ENCODE data around the gene SCUBE3.

The SCUBE3 gene

DNA sequence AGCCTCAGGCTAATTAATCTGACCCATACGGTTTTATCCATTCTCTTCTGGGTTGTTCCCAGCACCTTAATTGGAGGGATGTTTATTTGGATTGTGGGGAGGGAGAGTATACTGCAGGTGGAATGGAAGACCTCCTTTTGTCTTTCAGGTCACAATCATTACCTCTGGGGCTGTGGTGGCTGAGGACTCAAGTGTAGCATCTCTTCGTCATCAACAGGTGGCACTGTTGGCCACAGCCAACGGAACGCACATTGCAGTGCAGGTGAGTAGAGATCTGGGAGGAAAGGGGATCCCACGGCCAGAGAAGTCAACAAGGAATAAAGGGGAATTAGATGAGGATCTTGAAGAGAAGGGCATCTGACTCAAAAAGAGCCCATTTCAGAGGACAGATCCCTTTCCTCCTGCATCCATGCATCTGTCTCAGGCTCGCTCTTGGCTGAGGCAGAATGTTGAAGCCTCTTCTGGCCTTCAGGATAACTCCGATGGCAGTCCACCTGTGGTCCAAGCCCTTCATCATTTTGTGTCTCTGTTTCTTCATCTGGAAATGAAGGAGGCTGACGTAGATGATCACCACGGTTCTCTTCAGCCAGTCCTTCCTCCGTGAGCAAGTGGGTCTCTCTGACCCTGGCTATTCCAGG, 80.7 kb downstream of the SCUBE3 start:
- H3K36me3 ChIP-seq (ENCODE audit: insufficient read depth, low read length): no peaks in the 10 kb centered on the region; the same call in 1 of the 2 replicates
- peaks cover 18% of the 10 kb centered on the region for H3K4me1 ChIP-seq (ENCODE audit: insufficient read depth, low read length)
- H3K9ac ChIP-seq (ENCODE audit: low read depth, low read length): no peak overlapping the region
- no peaks in the 10 kb centered on the region for H3K9me3 ChIP-seq (ENCODE audit: control insufficient read depth, insufficient read depth, low read length)

GRCh38 chr6:35295036-35295435, 81.3 kb downstream of the SCUBE3 start:
- H3K9ac ChIP-seq (ENCODE audit: low read depth, low read length): no peak overlapping the region
- no peaks in the 10 kb centered on the region for H3K9me3 ChIP-seq (ENCODE audit: control insufficient read depth, insufficient read depth, low read length)
- peaks cover 20% of the 10 kb centered on the region for H3K4me1 ChIP-seq (ENCODE audit: insufficient read depth, low read length)
- H3K36me3 ChIP-seq (ENCODE audit: insufficient read depth, low read length): no peaks in the 10 kb centered on the region; the same call in 1 of the 2 replicates

GRCh38 chr6:35295521-35296315, 82.0 kb downstream of the SCUBE3 start:
- H3K36me3 ChIP-seq (ENCODE audit: insufficient read depth, low read length): no peaks in the 10 kb centered on the region; the same call in 1 of the 2 replicates
- no peaks in the 10 kb centered on the region for H3K9me3 ChIP-seq (ENCODE audit: control insufficient read depth, insufficient read depth, low read length)
- H3K4me1 ChIP-seq (ENCODE audit: insufficient read depth, low read length): peaks cover 20% of the 10 kb centered on the region
- H3K9ac ChIP-seq (ENCODE audit: low read depth, low read length): no peak overlapping the region

GRCh38 chr6:35296931-35297600, 83.3 kb downstream of the SCUBE3 start:
- no peak overlapping the region for H3K9ac ChIP-seq (ENCODE audit: low read depth, low read length)
- no peaks in the 10 kb centered on the region for H3K36me3 ChIP-seq (ENCODE audit: insufficient read depth, low read length)
- H3K4me1 ChIP-seq (ENCODE audit: insufficient read depth, low read length): peaks cover 20% of the 10 kb centered on the region
- no peaks in the 10 kb centered on the region for H3K9me3 ChIP-seq (ENCODE audit: control insufficient read depth, insufficient read depth, low read length)

- H3K4me1 ChIP-seq (ENCODE audit: insufficient read depth, low read length): peaks cover 20% of the 10 kb centered on the region
- H3K9ac ChIP-seq (ENCODE audit: low read depth, low read length): peak within 1 kb of the TSS; percentile 55; the same call in 1 of the 2 replicates
- H3K9me3 ChIP-seq (ENCODE audit: control insufficient read depth, insufficient read depth, low read length): no peaks in the 10 kb centered on the region
- no peaks in the 10 kb centered on the region for H3K36me3 ChIP-seq (ENCODE audit: insufficient read depth, low read length)
Observed at GRCh38 chr6:35297601-35298481, 84.1 kb downstream of the SCUBE3 start, which contains the start of gene DEF6. Gene DEF6 (plus strand): TSS chr6:35297818. CDS start chr6:35297857, 39 bp downstream.

GRCh38 chr6:35298625-35299140, 84.9 kb downstream of the SCUBE3 start:
- H3K36me3 ChIP-seq (ENCODE audit: insufficient read depth, low read length): no peaks in the 10 kb centered on the region
- peaks cover 20% of the 10 kb centered on the region for H3K4me1 ChIP-seq (ENCODE audit: insufficient read depth, low read length)
- no peak overlapping the region for H3K9ac ChIP-seq (ENCODE audit: low read depth, low read length)
- no peaks in the 10 kb centered on the region for H3K9me3 ChIP-seq (ENCODE audit: control insufficient read depth, insufficient read depth, low read length)

- H3K9me3 ChIP-seq (ENCODE audit: control insufficient read depth, insufficient read depth, low read length): no peaks in the 10 kb centered on the region
- H3K36me3 ChIP-seq (ENCODE audit: insufficient read depth, low read length): no peaks in the 10 kb centered on the region
- no peak overlapping the region for H3K9ac ChIP-seq (ENCODE audit: low read depth, low read length)
- peaks cover 20% of the 10 kb centered on the region for H3K4me1 ChIP-seq (ENCODE audit: insufficient read depth, low read length)
Observed at GRCh38 chr6:35299674-35300073, 85.9 kb downstream of the SCUBE3 start.

DNA sequence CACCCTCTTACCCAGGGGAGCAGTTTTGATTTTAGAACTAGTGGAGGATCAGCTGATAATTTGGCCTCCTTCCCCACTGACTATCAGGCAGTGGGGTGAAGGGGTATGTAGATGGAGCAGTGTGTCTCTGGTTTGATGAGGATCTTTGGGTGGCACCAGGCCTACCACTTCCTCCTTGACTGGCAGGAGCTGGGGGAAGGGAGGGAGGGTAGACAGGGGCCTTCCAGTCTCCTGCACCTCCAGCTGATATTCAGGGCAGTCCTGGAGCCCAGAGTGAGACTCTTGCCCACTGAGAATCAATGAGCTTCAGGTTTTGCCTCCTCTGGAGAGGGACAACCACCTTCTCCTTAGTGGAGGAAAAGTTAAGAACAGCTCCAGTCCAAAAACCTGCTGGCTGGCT, 87.1 kb downstream of the SCUBE3 start:
- H3K9ac ChIP-seq (ENCODE audit: low read depth, low read length): no peak overlapping the region
- peaks cover 20% of the 10 kb centered on the region for H3K4me1 ChIP-seq (ENCODE audit: insufficient read depth, low read length)
- no peaks in the 10 kb centered on the region for H3K36me3 ChIP-seq (ENCODE audit: insufficient read depth, low read length)
- no peaks in the 10 kb centered on the region for H3K9me3 ChIP-seq (ENCODE audit: control insufficient read depth, insufficient read depth, low read length)

Measured in ES-I3 (cell line).